MM.1S (cell line): ENCODE results near the gene KCNMA1.

Source experiments
- DNase-seq: peaks from one replicate; pipeline ENCODE4 v3.0.0-alpha.2; 2015
- H2AFZ ChIP-seq: fragments of 300-600 bp; sonication (generic); 2 replicates; pipeline ENCODE4 v1.6.0; 2016; ENCODE audit warnings: antibody characterized with exemption, low read length
- H3F3A ChIP-seq: fragments of 300-600 bp; sonication (generic); 2 replicates; pipeline ENCODE4 v1.6.1; 2016; ENCODE audit warnings: mild to moderate bottlenecking, antibody characterized with exemption, low read length, moderate library complexity, mixed read lengths; ENCODE audit not compliant: insufficient read depth
- H3K27ac ChIP-seq: fragments of 300-600 bp; sonication (generic); 2 replicates; pipeline ENCODE4 v1.5.1; 2016; ENCODE audit warnings: mild to moderate bottlenecking, low read length
- H3K27me3 ChIP-seq: fragments of 300-600 bp; sonication (generic); replicated peaks from 2 replicates; pipeline ENCODE4 v1.6.0; 2016; ENCODE audit warnings: low read length; ENCODE audit not compliant: insufficient read depth
- H3K36me3 ChIP-seq: fragments of 300-600 bp; sonication (generic); replicated peaks from 2 replicates; pipeline ENCODE4 v1.6.1; 2016; ENCODE audit warnings: mild to moderate bottlenecking, low read length, mixed read lengths; ENCODE audit not compliant: insufficient read depth
- H3K4me1 ChIP-seq: fragments of 300-600 bp; sonication (generic); 2 replicates; pipeline ENCODE4 v1.6.1; 2016; ENCODE audit warnings: low read length, mixed read lengths
- H3K4me2 ChIP-seq: fragments of 300-600 bp; sonication (generic); 2 replicates; pipeline ENCODE4 v1.6.0; 2016; ENCODE audit warnings: low read depth, low read length
- H3K4me3 ChIP-seq: fragments of 300-600 bp; sonication (generic); 2 replicates; pipeline ENCODE4 v1.5.1; 2016; ENCODE audit warnings: low read length, mixed read lengths
- H3K79me2 ChIP-seq: fragments of 300-600 bp; sonication (generic); 2 replicates; pipeline ENCODE4 v1.6.1; 2016; ENCODE audit warnings: mixed run types, low read length, mixed read lengths
- H3K9ac ChIP-seq: fragments of 300-600 bp; sonication (generic); 2 replicates; pipeline ENCODE4 v1.6.1; 2016; ENCODE audit warnings: low read length, mixed read lengths
- H3K9me2 ChIP-seq: fragments of 300-600 bp; sonication (generic); replicated peaks from 2 replicates; pipeline ENCODE4 v1.6.1; 2016; ENCODE audit warnings: mild to moderate bottlenecking, low read length, mixed read lengths; ENCODE audit not compliant: insufficient read depth
- H3K9me3 ChIP-seq: fragments of 300-600 bp; sonication (generic); replicated peaks from 2 replicates; pipeline ENCODE4 v1.6.1; 2016; ENCODE audit warnings: mild to moderate bottlenecking, low read length, mixed read lengths; ENCODE audit not compliant: insufficient read depth
- H4K20me1 ChIP-seq: fragments of 300-600 bp; sonication (generic); 2 replicates; pipeline ENCODE4 v1.6.1; 2016; ENCODE audit warnings: mild to moderate bottlenecking, low read length, moderate library complexity, mixed read lengths; ENCODE audit not compliant: insufficient read depth
- CTCF ChIP-seq: fragments of 300-600 bp; sonication (generic); IDR thresholded peaks from 2 replicates; pipeline ENCODE4 v1.5.1; 2016; ENCODE audit warnings: antibody characterized with exemption, low read length, mixed read lengths
- EZH2 ChIP-seq: fragments of 300-600 bp; sonication (generic); optimal IDR thresholded peaks from 2 replicates; pipeline ENCODE3; 2017; ENCODE audit warnings: low read depth, mild to moderate bottlenecking, antibody characterized with exemption, low read length, mixed read lengths
- EZH2phosphoT487 ChIP-seq: fragments of 300-600 bp; sonication (generic); IDR thresholded peaks from 2 replicates; pipeline ENCODE4 v1.6.1; 2018; ENCODE audit warnings: antibody characterized with exemption, low read length

The KCNMA1 gene

GRCh38 chr10:77463499-77463898 lies 174.1 kb downstream of the KCNMA1 start:
- Histone ChIP-seq H3K4me3 (no peak overlapping the region), H4K20me1 (no peaks in the 10 kb centered on the region), H3K9me3 (no peaks in the 10 kb centered on the region), H3K4me1 (no peaks in the 10 kb centered on the region), H3K36me3 (no peaks in the 10 kb centered on the region), H3K79me2 (no peaks in the 10 kb centered on the region), H3K27me3 (no peaks in the 10 kb centered on the region), H3F3A (no peaks in the 10 kb centered on the region), H3K4me2 (no peak overlapping the region), H3K9me2 (no peaks in the 10 kb centered on the region), H2AFZ (no peak overlapping the region), H3K27ac (no peak overlapping the region), H3K9ac (no peak overlapping the region)
- TF ChIP-seq EZH2phosphoT487 (no peak), EZH2 (no peak), CTCF (no peak)
- DNase-seq, result no peak

- Histone ChIP-seq H4K20me1 (no peaks in the 10 kb centered on the region), H3K9me2 (no peaks in the 10 kb centered on the region), H2AFZ (no peak overlapping the region), H3K9me3 (no peaks in the 10 kb centered on the region), H3K27me3 (no peaks in the 10 kb centered on the region), H3F3A (no peaks in the 10 kb centered on the region), H3K36me3 (no peaks in the 10 kb centered on the region), H3K4me3 (no peak overlapping the region), H3K79me2 (no peaks in the 10 kb centered on the region), H3K9ac (no peak overlapping the region), H3K4me1 (no peaks in the 10 kb centered on the region), H3K4me2 (no peak overlapping the region), H3K27ac (no peak overlapping the region)
- no peak for DNase-seq
- no peak for TF ChIP-seq CTCF
- TF ChIP-seq EZH2, result no peak
Measured at GRCh38 chr10:77461636-77462296, 175.8 kb downstream of the KCNMA1 start.

GRCh38 chr10:77459905-77460304 lies 177.7 kb downstream of the KCNMA1 start:
- Histone ChIP-seq H3K27ac (no peak overlapping the region), H3K9me3 (no peaks in the 10 kb centered on the region), H2AFZ (no peak overlapping the region), H3K4me2 (no peak overlapping the region), H4K20me1 (no peaks in the 10 kb centered on the region), H3K79me2 (no peaks in the 10 kb centered on the region), H3K4me1 (no peaks in the 10 kb centered on the region), H3F3A (no peaks in the 10 kb centered on the region), H3K27me3 (no peaks in the 10 kb centered on the region), H3K4me3 (no peak overlapping the region), H3K36me3 (no peaks in the 10 kb centered on the region), H3K9me2 (no peaks in the 10 kb centered on the region), H3K9ac (no peak overlapping the region)
- TF ChIP-seq EZH2phosphoT487 (no peak), EZH2 (no peak)
- no peak for DNase-seq

- Histone ChIP-seq H3K4me3 (no peak overlapping the region), H3K4me1 (no peaks in the 10 kb centered on the region), H3K79me2 (no peaks in the 10 kb centered on the region), H3K9me2 (no peaks in the 10 kb centered on the region), H3F3A (no peaks in the 10 kb centered on the region), H3K9me3 (no peaks in the 10 kb centered on the region), H4K20me1 (no peaks in the 10 kb centered on the region), H3K27me3 (no peaks in the 10 kb centered on the region), H3K36me3 (no peaks in the 10 kb centered on the region), H3K9ac (no peak overlapping the region), H3K27ac (no peak overlapping the region), H3K4me2 (no peak overlapping the region), H2AFZ (no peak overlapping the region)
- no peak for DNase-seq
- TF ChIP-seq EZH2phosphoT487, result no peak
- no peak for TF ChIP-seq EZH2
- TF ChIP-seq CTCF, result no peak
Measured at GRCh38 chr10:77458986-77459590, 178.5 kb downstream of the KCNMA1 start.
